ENCODE results near the gene CNPY1. TPM values are rescaled to one million over a fixed set of nuclear protein-coding genes. Genes with fewer than 3 reads are reported as not detected.

Gene CNPY1
- total and polyA plus RNA-seq, 9 of the 15 experiments (the other 6 are each of a cell fraction or from before 2014, with no cell fraction given) = not detected

GRCh38 chr7:155529845-155530244 is 16.5 kb downstream of the CNPY1 start (continued):
- TF ChIP-seq CHAMP1 (IDR thresholded peaks at IDR 0.05) (no peak), NFIC (IDR thresholded peaks at IDR 0.05) (no peak), ZNF449 (CRISPR knock-in tag; IDR thresholded peaks at IDR 0.05) (no peak), BHLHE40 (IDR thresholded peaks at IDR 0.05; ENCODE audit: low read length) (no peak), ZNF143 (CRISPR knock-in tag; IDR thresholded peaks at IDR 0.05) (no peak), ZZZ3 (IDR thresholded peaks at IDR 0.05) (no peak), FUS (optimal IDR thresholded peaks at IDR 0.05; ENCODE audit: low read depth, low read length) (no peak), ZNF212 (CRISPR knock-in tag; IDR thresholded peaks at IDR 0.05) (no peak), EHMT2 (IDR thresholded peaks at IDR 0.05) (no peak), BCLAF1 (IDR thresholded peaks at IDR 0.05; ENCODE audit: borderline replicate concordance in 1 of 2, control insufficient read depth in 1 of 2, low read depth in 2 of 2, low read length in 1 of 2) (no peak), CHD1 (IDR thresholded peaks at IDR 0.05; ENCODE audit: low read length) (no peak), ZBTB49 (CRISPR knock-in tag; IDR thresholded peaks at IDR 0.05; ENCODE audit: borderline replicate concordance) (no peak)

Data from K562 (cell line).